Measurements from ENCODE around the gene BGN.

- TF ChIP-seq GATAD2B (conservative IDR thresholded peaks at IDR 0.05; ENCODE audit: low read depth) (no peak), SPI1 (IDR thresholded peaks at IDR 0.05; ENCODE audit: borderline replicate concordance, insufficient read depth, low read depth, low read length) (no peak), ZBTB4 (CRISPR knock-in tag; IDR thresholded peaks at IDR 0.05) (no peak), USF2 (IDR thresholded peaks at IDR 0.05; ENCODE audit: borderline replicate concordance, low read depth, low read length) (no peak), SREBF2 (IDR thresholded peaks at IDR 0.05; ENCODE audit: low read length) (no peak), CHD2 (IDR thresholded peaks at IDR 0.05; ENCODE audit: borderline replicate concordance, low read depth, low read length) (no peak), TAF1 (IDR thresholded peaks at IDR 0.05; ENCODE audit: borderline replicate concordance, low read depth, low read length) (no peak), CTCF (IDR thresholded peaks at IDR 0.05 in 2 of 3, conservative IDR thresholded peaks at IDR 0.05 in 1 of 3; ENCODE audit: control insufficient read depth in 2 of 3, extremely low read depth in 1 of 3, insufficient read depth in 1 of 3, low read depth in 3 of 3, low read length in 3 of 3) (no peak), HCFC1 (IDR thresholded peaks at IDR 0.05; ENCODE audit: low read length) (no peak), MTA3 (IDR thresholded peaks at IDR 0.05; ENCODE audit: borderline replicate concordance, low read length) (no peak)
These were observed 23.4 kb downstream of the BGN start for GRCh38 chrX:153517946-153518834.

All from GM12878 (cell line).